ENCODE data around the gene CATSPERE. TPM values are rescaled to one million over a fixed set of nuclear protein-coding genes. Genes with fewer than 3 reads are reported as not detected.

CATSPERE gene
- total and polyA plus RNA-seq, 10 of the 15 experiments (the other 5 are each of a cell fraction or from before 2014, with no cell fraction given): 0.04 to 0.24 (median 0.17) TPM; not detected in 3

- TF ChIP-seq ZNF687 (IDR thresholded peaks at IDR 0.05): no peak
- no peak for TF ChIP-seq FOXK2 (IDR thresholded peaks at IDR 0.05)
- no peak for TF ChIP-seq CBX5 (IDR thresholded peaks at IDR 0.05; ENCODE audit: low read depth)
Observed at GRCh38 chr1:244444854-244445253, 16.2 kb upstream of the CATSPERE start (continued).

- H3K27me3 ChIP-seq (replicated peaks in 1 of 2; ENCODE audit: control insufficient read depth in 2 of 2, insufficient read depth in 2 of 2, low read length in 1 of 2): no peaks in the 10 kb centered on the region
- intact Hi-C loops (cut with micrococcal nuclease; ENCODE audit: unreplicated experiment): loop anchor here (5.0 kb wide), 1 partner anchor 38 kb away; no protein-coding TSS in a partner anchor
- WGBS (ENCODE audit: insufficient coverage, insufficient replicate concordance, low lambda C conversion rate, missing lambda C conversion rate): 89% methylated on average over 2 of the region's 2 CpGs
- H3K4me2 ChIP-seq (ENCODE audit: control insufficient read depth, insufficient read depth): no peak overlapping the region; the same call in 1 of the 2 replicates
- SMC1A ChIA-PET (ENCODE audit: uncharacterized antibody, unreplicated experiment): interaction anchor here (0.9 to 1.8 kb wide), 4 partner anchors 13 to 146 kb away, joined by 3 to 5 read pairs (median 4); no protein-coding TSS in a partner anchor
- CTCF ChIA-PET: interaction anchor here (1.0 to 1.7 kb wide), 3 partner anchors 27 to 369 kb away, joined by 3 read pairs; no protein-coding TSS in a partner anchor
- H3K27ac ChIP-seq (ENCODE audit: control insufficient read depth, insufficient read depth): peak overlapping the region; percentile 9; the same call in 1 of the 2 replicates
- peaks cover 0 to 9% of the 10 kb centered on the region in 2 experiments; a peak in 1 of 4 replicates for H3K36me3 ChIP-seq (ENCODE audit: control insufficient read depth in 2 of 2, insufficient read depth in 2 of 2, low read length in 1 of 2)
- no TSS peak for BruUV-seq (replicated peaks)
- no peaks in the 10 kb centered on the region for H3K9me3 ChIP-seq (replicated peaks; ENCODE audit: control insufficient read depth, insufficient read depth, low read length)
- POLR2A ChIA-PET: interaction anchor here (0.5 kb wide), 2 partner anchors 459 to 794 kb away, joined by 3 to 4 read pairs; no protein-coding TSS in a partner anchor
- peak overlapping the region; percentile 18; the same call in 1 of the 2 replicates for H3K9ac ChIP-seq (ENCODE audit: control insufficient read depth, insufficient read depth, low read length)
- H3K4me3 ChIP-seq: 0 out of 2 replicates have a peak overlapping the region, but pooled peaks have one; percentile 34
- DNase-seq (ENCODE audit: low read depth, low spot score) (no peak), ATAC-seq (peak; percentile 31), FAIRE-seq (peak; percentile 49)
- peaks cover 88% of the 10 kb centered on the region for H3K79me2 ChIP-seq (ENCODE audit: control insufficient read depth, insufficient read depth, low read length)
- H3K4me1 ChIP-seq (ENCODE audit: control insufficient read depth, insufficient read depth, low read length): peaks cover 4% of the 10 kb centered on the region; the same call in 1 of the 2 replicates
- H4K20me1 ChIP-seq (ENCODE audit: control insufficient read depth, insufficient read depth): no peaks in the 10 kb centered on the region
- in situ Hi-C loops (cut with MboI): no loop called here
- H2AFZ ChIP-seq (ENCODE audit: control insufficient read depth, low read depth, low read length): no peak overlapping the region
- RAD21 ChIA-PET (ENCODE audit: unreplicated experiment): interaction anchor here (1.1 to 1.2 kb wide), 4 partner anchors 26 to 126 kb away, joined by 3 read pairs; no protein-coding TSS in a partner anchor
- TF ChIP-seq IRF4 (IDR thresholded peaks at IDR 0.05; ENCODE audit: low read depth, low read length): no peak
- TF ChIP-seq BHLHE40 (IDR thresholded peaks at IDR 0.05; ENCODE audit: borderline replicate concordance in 1 of 2, low read depth in 2 of 2, low read length in 1 of 2): no peak
- TF ChIP-seq, protein P1, sequence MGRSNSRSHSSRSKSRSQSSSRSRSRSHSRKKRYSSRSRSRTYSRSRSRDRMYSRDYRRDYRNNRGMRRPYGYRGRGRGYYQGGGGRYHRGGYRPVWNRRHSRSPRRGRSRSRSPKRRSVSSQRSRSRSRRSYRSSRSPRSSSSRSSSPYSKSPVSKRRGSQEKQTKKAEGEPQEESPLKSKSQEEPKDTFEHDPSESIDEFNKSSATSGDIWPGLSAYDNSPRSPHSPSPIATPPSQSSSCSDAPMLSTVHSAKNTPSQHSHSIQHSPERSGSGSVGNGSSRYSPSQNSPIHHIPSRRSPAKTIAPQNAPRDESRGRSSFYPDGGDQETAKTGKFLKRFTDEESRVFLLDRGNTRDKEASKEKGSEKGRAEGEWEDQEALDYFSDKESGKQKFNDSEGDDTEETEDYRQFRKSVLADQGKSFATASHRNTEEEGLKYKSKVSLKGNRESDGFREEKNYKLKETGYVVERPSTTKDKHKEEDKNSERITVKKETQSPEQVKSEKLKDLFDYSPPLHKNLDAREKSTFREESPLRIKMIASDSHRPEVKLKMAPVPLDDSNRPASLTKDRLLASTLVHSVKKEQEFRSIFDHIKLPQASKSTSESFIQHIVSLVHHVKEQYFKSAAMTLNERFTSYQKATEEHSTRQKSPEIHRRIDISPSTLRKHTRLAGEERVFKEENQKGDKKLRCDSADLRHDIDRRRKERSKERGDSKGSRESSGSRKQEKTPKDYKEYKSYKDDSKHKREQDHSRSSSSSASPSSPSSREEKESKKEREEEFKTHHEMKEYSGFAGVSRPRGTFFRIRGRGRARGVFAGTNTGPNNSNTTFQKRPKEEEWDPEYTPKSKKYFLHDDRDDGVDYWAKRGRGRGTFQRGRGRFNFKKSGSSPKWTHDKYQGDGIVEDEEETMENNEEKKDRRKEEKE (IDR thresholded peaks at IDR 0.05): no peak
- no peak for TF ChIP-seq ELK1 (IDR thresholded peaks at IDR 0.05; ENCODE audit: low read depth, low read length)
- TF ChIP-seq NFXL1 (IDR thresholded peaks at IDR 0.05; ENCODE audit: borderline replicate concordance): no peak
- no peak for TF ChIP-seq ZNF24 (IDR thresholded peaks at IDR 0.05)
- TF ChIP-seq SP1 (IDR thresholded peaks at IDR 0.05; ENCODE audit: low read depth, low read length): no peak
- TF ChIP-seq TAF1 (IDR thresholded peaks at IDR 0.05; ENCODE audit: borderline replicate concordance, low read depth, low read length): no peak
Observed at GRCh38 chr1:244445320-244446181, 15.5 kb upstream of the CATSPERE start.

Data from GM12878 (cell line).